ENCODE results near the gene INAVA. TPM values are rescaled to one million over a fixed set of nuclear protein-coding genes. Genes with fewer than 3 reads are reported as not detected.

INAVA gene
- total RNA-seq, 1 donor from 2014 or later: 5.0 TPM

DNA sequence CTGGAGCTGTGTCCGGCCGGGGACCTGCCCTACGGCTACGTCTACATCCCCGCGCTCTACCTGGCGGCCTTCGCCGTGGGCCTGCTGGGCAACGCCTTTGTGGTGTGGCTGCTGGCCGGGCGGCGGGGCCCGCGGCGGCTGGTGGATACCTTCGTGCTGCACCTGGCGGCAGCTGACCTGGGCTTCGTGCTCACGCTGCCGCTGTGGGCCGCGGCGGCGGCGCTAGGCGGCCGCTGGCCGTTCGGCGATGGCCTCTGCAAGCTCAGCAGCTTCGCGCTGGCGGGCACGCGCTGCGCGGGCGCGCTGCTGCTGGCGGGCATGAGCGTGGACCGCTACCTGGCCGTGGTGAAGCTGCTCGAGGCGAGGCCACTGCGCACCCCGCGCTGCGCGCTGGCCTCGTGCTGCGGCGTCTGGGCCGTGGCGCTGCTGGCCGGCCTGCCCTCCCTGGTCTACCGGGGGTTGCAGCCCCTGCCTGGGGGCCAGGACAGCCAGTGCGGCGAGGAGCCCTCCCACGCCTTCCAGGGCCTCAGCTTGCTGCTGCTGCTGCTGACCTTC is 21.5 kb upstream of the INAVA start:
- Mint-ChIP-seq H3K4me1 (ENCODE audit: low read depth) (no peaks in the 10 kb centered on the region), H3K4me3 (ENCODE audit: unreplicated experiment) (no peak overlapping the region), H3K9me3 (ENCODE audit: low read depth) (no peaks in the 10 kb centered on the region), H3K36me3 (ENCODE audit: low read depth) (no peaks in the 10 kb centered on the region), H3K27me3 (ENCODE audit: low read depth) (peaks cover 10% of the 10 kb centered on the region), H3K27ac (ENCODE audit: unreplicated experiment) (no peak overlapping the region)
- TF ChIP-seq, protein P1, sequence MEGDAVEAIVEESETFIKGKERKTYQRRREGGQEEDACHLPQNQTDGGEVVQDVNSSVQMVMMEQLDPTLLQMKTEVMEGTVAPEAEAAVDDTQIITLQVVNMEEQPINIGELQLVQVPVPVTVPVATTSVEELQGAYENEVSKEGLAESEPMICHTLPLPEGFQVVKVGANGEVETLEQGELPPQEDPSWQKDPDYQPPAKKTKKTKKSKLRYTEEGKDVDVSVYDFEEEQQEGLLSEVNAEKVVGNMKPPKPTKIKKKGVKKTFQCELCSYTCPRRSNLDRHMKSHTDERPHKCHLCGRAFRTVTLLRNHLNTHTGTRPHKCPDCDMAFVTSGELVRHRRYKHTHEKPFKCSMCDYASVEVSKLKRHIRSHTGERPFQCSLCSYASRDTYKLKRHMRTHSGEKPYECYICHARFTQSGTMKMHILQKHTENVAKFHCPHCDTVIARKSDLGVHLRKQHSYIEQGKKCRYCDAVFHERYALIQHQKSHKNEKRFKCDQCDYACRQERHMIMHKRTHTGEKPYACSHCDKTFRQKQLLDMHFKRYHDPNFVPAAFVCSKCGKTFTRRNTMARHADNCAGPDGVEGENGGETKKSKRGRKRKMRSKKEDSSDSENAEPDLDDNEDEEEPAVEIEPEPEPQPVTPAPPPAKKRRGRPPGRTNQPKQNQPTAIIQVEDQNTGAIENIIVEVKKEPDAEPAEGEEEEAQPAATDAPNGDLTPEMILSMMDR (IDR thresholded peaks at IDR 0.05): no peak
- no peak for DNase-seq (ENCODE audit: low spot score)

DNA sequence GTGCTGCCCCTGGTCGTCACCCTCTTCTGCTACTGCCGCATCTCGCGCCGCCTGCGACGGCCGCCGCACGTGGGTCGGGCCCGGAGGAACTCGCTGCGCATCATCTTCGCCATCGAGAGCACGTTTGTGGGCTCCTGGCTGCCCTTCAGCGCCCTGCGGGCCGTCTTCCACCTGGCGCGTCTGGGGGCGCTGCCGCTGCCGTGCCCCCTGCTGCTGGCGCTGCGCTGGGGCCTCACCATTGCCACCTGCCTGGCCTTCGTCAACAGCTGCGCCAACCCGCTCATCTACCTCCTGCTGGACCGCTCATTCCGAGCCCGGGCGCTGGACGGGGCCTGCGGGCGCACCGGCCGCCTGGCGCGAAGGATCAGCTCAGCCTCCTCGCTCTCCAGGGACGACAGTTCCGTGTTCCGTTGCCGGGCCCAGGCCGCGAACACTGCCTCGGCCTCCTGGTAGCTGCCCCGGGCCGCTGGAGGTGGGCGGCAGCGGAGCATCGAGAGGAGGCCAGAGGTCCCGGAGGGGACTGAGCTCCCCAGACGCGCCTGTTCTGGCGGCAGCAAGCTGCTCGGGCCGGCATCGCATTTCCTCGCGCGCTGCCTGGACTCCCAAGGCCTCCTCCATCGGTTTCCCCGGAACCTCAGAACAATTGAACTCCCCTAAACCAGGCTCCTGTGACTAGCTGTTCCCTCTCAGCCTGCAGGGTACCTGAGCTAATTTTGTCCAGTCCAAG is 20.9 kb upstream of the INAVA start:
- TF ChIP-seq, protein P1 (IDR thresholded peaks at IDR 0.05): no peak
- no peaks in the 10 kb centered on the region for H3K4me1 Mint-ChIP-seq (ENCODE audit: low read depth)
- no peak overlapping the region for H3K27ac Mint-ChIP-seq (ENCODE audit: unreplicated experiment)
- no peak overlapping the region for H3K4me3 Mint-ChIP-seq (ENCODE audit: unreplicated experiment)
- no peaks in the 10 kb centered on the region for H3K9me3 Mint-ChIP-seq (ENCODE audit: low read depth)
- no peaks in the 10 kb centered on the region for H3K36me3 Mint-ChIP-seq (ENCODE audit: low read depth)
- H3K27me3 Mint-ChIP-seq (ENCODE audit: low read depth): peaks cover 10% of the 10 kb centered on the region
- DNase-seq (ENCODE audit: low spot score): no peak

DNA sequence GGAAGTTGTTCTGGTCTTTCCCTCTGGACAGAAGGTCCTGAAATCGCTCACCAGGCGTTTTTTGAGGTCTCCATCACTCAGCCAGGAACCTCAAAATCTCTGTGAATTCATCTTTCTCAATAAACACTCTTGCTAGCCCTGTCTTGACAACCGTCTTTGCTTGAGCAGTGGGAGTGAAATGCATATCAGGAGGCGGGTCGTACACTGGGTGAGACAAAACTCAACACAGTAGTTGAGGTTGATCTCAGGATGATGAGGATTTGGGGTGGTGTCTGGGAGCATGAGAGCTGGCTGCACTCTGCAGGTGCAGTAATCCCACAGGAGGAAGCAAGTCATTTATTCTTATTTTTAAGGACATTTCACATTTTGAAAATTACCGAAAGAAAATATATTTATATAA is 20.0 kb upstream of the INAVA start:
- H3K4me3 Mint-ChIP-seq (ENCODE audit: unreplicated experiment): no peak overlapping the region
- peaks cover 10% of the 10 kb centered on the region for H3K27me3 Mint-ChIP-seq (ENCODE audit: low read depth)
- no peaks in the 10 kb centered on the region for H3K4me1 Mint-ChIP-seq (ENCODE audit: low read depth)
- H3K27ac Mint-ChIP-seq (ENCODE audit: unreplicated experiment): no peak overlapping the region
- no peaks in the 10 kb centered on the region for H3K36me3 Mint-ChIP-seq (ENCODE audit: low read depth)
- no peaks in the 10 kb centered on the region for H3K9me3 Mint-ChIP-seq (ENCODE audit: low read depth)
- TF ChIP-seq, protein P1 (IDR thresholded peaks at IDR 0.05): no peak
- no peak for DNase-seq (ENCODE audit: low spot score)

DNA sequence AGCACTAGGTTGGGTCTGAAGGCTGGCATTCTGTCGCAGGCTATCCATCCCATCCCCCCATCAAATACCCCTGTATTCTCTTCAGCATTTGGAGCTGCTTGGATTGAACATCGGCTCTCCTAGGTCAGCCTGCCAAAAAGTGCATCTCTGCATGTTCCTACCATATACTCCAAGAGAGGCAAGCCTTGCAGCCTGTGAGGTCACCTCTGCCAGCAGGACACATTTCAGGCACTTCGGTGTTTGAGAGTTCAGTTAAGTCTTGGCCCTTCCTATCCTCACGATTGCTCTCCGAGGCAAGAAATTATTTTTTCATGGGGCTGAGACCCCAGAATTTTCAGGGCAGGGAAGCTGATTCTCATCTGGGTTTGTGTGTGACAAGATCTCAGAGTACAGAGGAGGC is 19.3 kb upstream of the INAVA start:
- no peak overlapping the region for H3K27ac Mint-ChIP-seq (ENCODE audit: unreplicated experiment)
- no peaks in the 10 kb centered on the region for H3K36me3 Mint-ChIP-seq (ENCODE audit: low read depth)
- TF ChIP-seq, protein P1 (IDR thresholded peaks at IDR 0.05): no peak
- no peak for DNase-seq (ENCODE audit: low spot score)
- H3K4me3 Mint-ChIP-seq (ENCODE audit: unreplicated experiment): no peak overlapping the region
- no peaks in the 10 kb centered on the region for H3K9me3 Mint-ChIP-seq (ENCODE audit: low read depth)
- peaks cover 10% of the 10 kb centered on the region for H3K27me3 Mint-ChIP-seq (ENCODE audit: low read depth)
- H3K4me1 Mint-ChIP-seq (ENCODE audit: low read depth): no peaks in the 10 kb centered on the region

DNA sequence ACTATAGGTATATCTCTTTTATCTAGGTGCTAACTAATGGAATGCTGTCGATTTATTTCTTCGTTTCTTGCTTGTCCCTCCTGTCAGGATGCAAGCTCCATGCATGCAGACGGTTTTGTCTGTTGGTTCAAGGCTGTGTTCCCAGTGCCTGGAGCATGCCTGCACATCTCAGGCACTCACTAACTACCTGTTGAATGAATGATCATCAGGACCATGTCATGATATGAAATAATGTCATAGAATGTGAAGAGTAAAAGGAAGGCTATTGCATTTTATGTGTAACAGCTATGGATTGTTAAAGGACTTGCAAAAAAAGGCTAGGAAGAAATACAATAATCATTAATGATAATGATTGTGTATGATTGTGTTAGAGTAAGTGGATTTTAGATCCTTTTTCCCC is 17.7 kb upstream of the INAVA start:
- peaks cover 10% of the 10 kb centered on the region for H3K27me3 Mint-ChIP-seq (ENCODE audit: low read depth)
- TF ChIP-seq, protein P1 (IDR thresholded peaks at IDR 0.05): no peak

More for the DNA sequence above, 17.7 kb upstream of the INAVA start:
- DNase-seq (ENCODE audit: low spot score): no peak
- Mint-ChIP-seq H3K36me3 (ENCODE audit: low read depth) (no peaks in the 10 kb centered on the region), H3K4me1 (ENCODE audit: low read depth) (no peaks in the 10 kb centered on the region), H3K27ac (ENCODE audit: unreplicated experiment) (no peak overlapping the region), H3K4me3 (ENCODE audit: unreplicated experiment) (no peak overlapping the region), H3K9me3 (ENCODE audit: low read depth) (no peaks in the 10 kb centered on the region)

All from chondrocyte (in vitro differentiated cells).